ENCODE measurements around the gene ARMH3.

- TF ChIP-seq CTCF (conservative IDR thresholded peaks at IDR 0.05) (no peak), ZFX (IDR thresholded peaks at IDR 0.05) (no peak)
Measured at GRCh38 chr10:101832325-101832771, 223.6 kb downstream of the ARMH3 start.

Measured in C4-2B (cell line).